Smooth muscle cell (in vitro differentiated cells): ENCODE data around the gene NME3. TPM values are rescaled to one million over a fixed set of nuclear protein-coding genes. Genes with fewer than 3 reads are reported as not detected.

Experiments used
- DNase-seq: peaks from one replicate; lab custom pipeline; 2025; ENCODE audit not compliant: unreplicated experiment; lab: John Stamatoyannopoulos, UW
- H2AFZ ChIP-seq: fragments of 200-600 bp; sonication (generic); 2 replicates; pipeline ENCODE4 v1.6.0; 2016; ENCODE audit warnings: antibody characterized with exemption, low read depth, mild to moderate bottlenecking
- H3F3A ChIP-seq: fragments of 200-600 bp; sonication (generic); 2 replicates; pipeline ENCODE4 v1.6.0; 2017; ENCODE audit warnings: antibody characterized with exemption, low read depth
- H3K27ac ChIP-seq: fragments of 200-600 bp; sonication (generic); 2 replicates; pipeline ENCODE4 v1.5.1; 2016; ENCODE audit warnings: low read depth, mild to moderate bottlenecking
- H3K27me3 ChIP-seq: fragments of 200-600 bp; sonication (generic); 2 replicates; pipeline ENCODE4 v1.6.1; 2016; ENCODE audit warnings: low read depth, mild to moderate bottlenecking
- H3K36me3 ChIP-seq: fragments of 200-600 bp; sonication (generic); 2 replicates; pipeline ENCODE4 v1.5.1; 2016; ENCODE audit warnings: low read depth
- H3K4me1 ChIP-seq: fragments of 200-600 bp; sonication (generic); 2 replicates; pipeline ENCODE4 v1.5.1; 2016; ENCODE audit warnings: low read depth
- H3K4me2 ChIP-seq: fragments of 200-600 bp; sonication (generic); 2 replicates; pipeline ENCODE4 v1.6.0; 2016; ENCODE audit warnings: mild to moderate bottlenecking
- H3K4me3 ChIP-seq: fragments of 200-600 bp; sonication (generic); 2 replicates; pipeline ENCODE4 v1.5.1; 2016; ENCODE audit warnings: mild to moderate bottlenecking
- H3K79me2 ChIP-seq: fragments of 200-600 bp; sonication (generic); 2 replicates; pipeline ENCODE4 v1.6.0; 2016; ENCODE audit warnings: low read depth, mild to moderate bottlenecking
- H3K9ac ChIP-seq: fragments of 200-600 bp; sonication (generic); 2 replicates; pipeline ENCODE4 v1.6.0; 2016; ENCODE audit warnings: low read depth
- H3K9me3 ChIP-seq: fragments of 200-600 bp; sonication (generic); replicated peaks from 2 replicates; pipeline ENCODE4 v1.5.1; 2016; ENCODE audit warnings: low read depth
- H4K20me1 ChIP-seq: fragments of 200-600 bp; sonication (generic); 2 replicates; pipeline ENCODE4 v1.6.0; 2016; ENCODE audit warnings: low read depth
- CTCF ChIP-seq: fragments of 200-600 bp; sonication (generic); IDR thresholded peaks from 2 replicates; pipeline ENCODE4 v1.5.1; 2017; ENCODE audit warnings: borderline replicate concordance, mild to moderate bottlenecking, antibody characterized with exemption; ENCODE audit not compliant: insufficient read depth, poor library complexity, severe bottlenecking
- WGBS: methylation state at CpG from one replicate; pipeline ENCODE4 v1.1.7; 2016; ENCODE audit warnings: low lambda C conversion rate; 5-methylcytosine and 5-hydroxymethylcytosine counted together
- polyA plus RNA-seq: library from polyadenylated mRNA; unstranded; fragments of >200 nt; fragmentation: Nextera tagmentation; extraction: Ambion mirVana; gene quantifications from 2 replicates; pipeline ENCODE4 v1.2.1, GENCODE V29; 2016
- total RNA-seq: library from RNA; depleted of rRNA; stranded (reverse); fragments of >200 nt; gene quantifications from 2 replicates; pipeline ENCODE4 v1.2.3, GENCODE V29; 2014

NME3 gene
- total and polyA plus RNA-seq, 2 experiments from 2014 or later: 56.7 to 85.4 TPM

GRCh38 chr16:1794221-1794871, 23.0 kb upstream of the NME3 start:
- Histone ChIP-seq H3K9ac (no peak overlapping the region), H3K79me2 (no peaks in the 10 kb centered on the region), H3K4me3 (no peak overlapping the region), H4K20me1 (no peaks in the 10 kb centered on the region), H3K27ac (no peak overlapping the region), H3F3A (no peaks in the 10 kb centered on the region), H3K9me3 (no peaks in the 10 kb centered on the region), H3K36me3 (no peaks in the 10 kb centered on the region), H3K27me3 (no peaks in the 10 kb centered on the region), H3K4me2 (no peak overlapping the region), H2AFZ (no peak overlapping the region), H3K4me1 (no peaks in the 10 kb centered on the region)
- no peak for TF ChIP-seq CTCF
- DNase-seq: no peak
- 92% methylated on average over 16 of the region's 18 CpGs for WGBS

GRCh38 chr16:1793578-1794220, 22.4 kb upstream of the NME3 start, which contains the start of gene IGFALS:
Gene IGFALS (minus strand): TSS chr16:1793705. CDS start chr16:1793652, 53 bp downstream.
- Histone ChIP-seq H3K36me3 (no peaks in the 10 kb centered on the region), H3K79me2 (no peaks in the 10 kb centered on the region), H3K9ac (no peak within 1 kb of the TSS), H3F3A (no peaks in the 10 kb centered on the region), H3K4me3 (no peak within 1 kb of the TSS), H3K4me1 (no peaks in the 10 kb centered on the region), H3K27ac (no peak within 1 kb of the TSS), H3K4me2 (no peak within 1 kb of the TSS), H3K27me3 (no peaks in the 10 kb centered on the region), H2AFZ (no peak within 1 kb of the TSS), H3K9me3 (no peaks in the 10 kb centered on the region), H4K20me1 (no peaks in the 10 kb centered on the region)
- 91% methylated on average over 15 of the region's 28 CpGs for WGBS
- no peak for DNase-seq
- no peak for TF ChIP-seq CTCF

GRCh38 chr16:1792836-1793577, 21.7 kb upstream of the NME3 start:
- H3F3A ChIP-seq: no peaks in the 10 kb centered on the region
- no peaks in the 10 kb centered on the region for H3K9me3 ChIP-seq
- H2AFZ ChIP-seq: no peak overlapping the region
- no peaks in the 10 kb centered on the region for H3K27me3 ChIP-seq
- no peak for DNase-seq
- no peak for TF ChIP-seq CTCF
- no peaks in the 10 kb centered on the region for H3K4me1 ChIP-seq
- no peak overlapping the region for H3K4me2 ChIP-seq
- H3K27ac ChIP-seq: no peak overlapping the region
- no peaks in the 10 kb centered on the region for H3K36me3 ChIP-seq
- H3K4me3 ChIP-seq: no peak overlapping the region
- no peak overlapping the region for H3K9ac ChIP-seq
- 95% methylated on average over 28 of the region's 33 CpGs for WGBS
- peaks cover 6% of the 10 kb centered on the region for H4K20me1 ChIP-seq
- H3K79me2 ChIP-seq: no peaks in the 10 kb centered on the region
